ENCODE data around the gene ALK. TPM values are rescaled to one million over a fixed set of nuclear protein-coding genes. Genes with fewer than 3 reads are reported as not detected.

Gene ALK
- total RNA-seq, 1 experiment from 2014 or later = not detected

DNA sequence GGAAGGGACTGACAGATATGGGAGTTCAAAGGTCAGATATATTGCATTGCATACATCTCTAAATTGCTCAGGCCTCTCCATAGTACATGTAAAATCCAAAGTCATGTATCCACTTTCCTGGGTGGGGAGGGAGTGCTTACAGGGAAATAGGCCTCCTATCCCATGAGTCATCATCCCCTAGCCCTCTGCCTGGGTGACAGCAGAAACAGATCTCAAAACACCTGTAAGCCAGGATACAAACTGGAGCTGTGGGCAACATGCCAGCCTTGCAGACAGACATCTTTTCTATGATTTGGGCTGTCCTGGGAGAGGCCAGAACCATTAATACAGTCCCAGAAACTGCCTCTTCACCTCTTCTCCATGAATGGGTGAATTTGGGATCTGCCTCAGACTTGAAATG lies 4.8 kb downstream of the ALK start:
- Histone ChIP-seq H4K8ac (replicated peaks; ENCODE audit: insufficient read length, low read depth, low read length) (no peak overlapping the region), H3K9ac (ENCODE audit: extremely low read depth, insufficient read length, low read length) (no peak overlapping the region), H3T11ph (ENCODE audit: low read length) (no peak overlapping the region), H4K91ac (ENCODE audit: insufficient read length, low read depth, low read length) (no peak overlapping the region), H3K18ac (ENCODE audit: insufficient read length, low read depth, low read length) (no peak overlapping the region), H3K4me1 (ENCODE audit: insufficient read depth, low read length) (no peaks in the 10 kb centered on the region), H3K14ac (ENCODE audit: insufficient read depth, low read length) (no peak overlapping the region), H3K56ac (ENCODE audit: insufficient read length, low read depth, low read length) (no peak overlapping the region), H2BK20ac (ENCODE audit: low read depth, low read length, poor library complexity, severe bottlenecking) (no peak overlapping the region), H2BK5ac (ENCODE audit: insufficient read length, low read length) (no peak overlapping the region), H3K27me3 (ENCODE audit: insufficient read depth, low read length) (peaks cover 24% of the 10 kb centered on the region), H4K5ac (ENCODE audit: insufficient read length, low read depth, low read length) (no peak overlapping the region), H4K20me1 (ENCODE audit: control insufficient read depth, insufficient read depth, insufficient read length) (no peaks in the 10 kb centered on the region), H3K79me1 (ENCODE audit: insufficient read depth, low read depth, low read length, poor library complexity, severe bottlenecking) (no peaks in the 10 kb centered on the region), H2BK120ac (ENCODE audit: low read depth, low read length, poor library complexity, severe bottlenecking) (no peak overlapping the region), H2BK15ac (ENCODE audit: low read depth, low read length) (no peak overlapping the region), H3K4ac (ENCODE audit: low read depth, low read length) (no peak overlapping the region), H2BK12ac (ENCODE audit: insufficient read length, low read depth, low read length) (no peak overlapping the region), H3K79me2 (ENCODE audit: insufficient read depth, low read length) (no peaks in the 10 kb centered on the region), H3K23me2 (ENCODE audit: insufficient read length, low read depth, low read length, poor library complexity, severe bottlenecking) (peaks cover 17% of the 10 kb centered on the region), H2AFZ (ENCODE audit: low read length) (no peak overlapping the region), H3K23ac (ENCODE audit: insufficient read length, low read depth, low read length) (no peak overlapping the region), H2AK5ac (ENCODE audit: insufficient read length, low read length) (no peak overlapping the region), H3K27ac (ENCODE audit: insufficient read length, low read depth, low read length) (no peak overlapping the region), H3K9me3 (ENCODE audit: control insufficient read depth, low read depth, low read length) (no peaks in the 10 kb centered on the region), H3K4me2 (ENCODE audit: insufficient read depth, insufficient read length, low read length) (no peak overlapping the region)
- TF ChIP-seq, protein P1, sequence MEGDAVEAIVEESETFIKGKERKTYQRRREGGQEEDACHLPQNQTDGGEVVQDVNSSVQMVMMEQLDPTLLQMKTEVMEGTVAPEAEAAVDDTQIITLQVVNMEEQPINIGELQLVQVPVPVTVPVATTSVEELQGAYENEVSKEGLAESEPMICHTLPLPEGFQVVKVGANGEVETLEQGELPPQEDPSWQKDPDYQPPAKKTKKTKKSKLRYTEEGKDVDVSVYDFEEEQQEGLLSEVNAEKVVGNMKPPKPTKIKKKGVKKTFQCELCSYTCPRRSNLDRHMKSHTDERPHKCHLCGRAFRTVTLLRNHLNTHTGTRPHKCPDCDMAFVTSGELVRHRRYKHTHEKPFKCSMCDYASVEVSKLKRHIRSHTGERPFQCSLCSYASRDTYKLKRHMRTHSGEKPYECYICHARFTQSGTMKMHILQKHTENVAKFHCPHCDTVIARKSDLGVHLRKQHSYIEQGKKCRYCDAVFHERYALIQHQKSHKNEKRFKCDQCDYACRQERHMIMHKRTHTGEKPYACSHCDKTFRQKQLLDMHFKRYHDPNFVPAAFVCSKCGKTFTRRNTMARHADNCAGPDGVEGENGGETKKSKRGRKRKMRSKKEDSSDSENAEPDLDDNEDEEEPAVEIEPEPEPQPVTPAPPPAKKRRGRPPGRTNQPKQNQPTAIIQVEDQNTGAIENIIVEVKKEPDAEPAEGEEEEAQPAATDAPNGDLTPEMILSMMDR (conservative IDR thresholded peaks at IDR 0.05) = no peak
- Mint-ChIP-seq H3K27ac (no peak overlapping the region), H3K4me3 (no peak overlapping the region), H3K4me1 (peaks cover 5 to 10% of the 10 kb centered on the region in 2 experiments), H3K36me3 (ENCODE audit: insufficient read depth in 1 of 3, low read depth in 3 of 3) (no peaks in the 10 kb centered on the region), H3K9me3 (no peaks in the 10 kb centered on the region), H3K27me3 (ENCODE audit: low read depth) (peaks cover 93% of the 10 kb centered on the region)
- no peak for DNase-seq
